Stomach (tissue), 4 donors: Measurements from ENCODE around the gene THSD7A.

ENCODE experiments used
- POLR2A ChIP-seq, 4 donors: fragments of 450-650 bp; IDR thresholded peaks; one replicate each; pipeline ENCODE4 v1.6.1; 2016; ENCODE audit warnings: antibody characterized with exemption in 4 of 4, control low read depth in 2 of 4, mild to moderate bottlenecking in 1 of 4, moderate library complexity in 1 of 4
- POLR2AphosphoS5 ChIP-seq, 3 donors: sonication (generic); formaldehyde crosslinking; IDR thresholded peaks; one replicate each; pipeline ENCODE4 v1.6.1; 2016; ENCODE audit warnings: antibody characterized with exemption in 3 of 3
- TF ChIP-seq, protein P1 (sequence below), 7 experiments: fragments of 450-650 bp in 4 of 7; fragments of 200-600 bp in 3 of 7; sonication (generic) in 3 of 7; IDR thresholded peaks; one replicate each; pipeline ENCODE4 v1.5.1; 2016 to 2019; ENCODE audit warnings: antibody characterized with exemption in 7 of 7, control low read depth in 2 of 7, mild to moderate bottlenecking in 1 of 7

GRCh38 chr7:11466517-11467105 lies 365.4 kb downstream of the THSD7A start:
- no peak for TF ChIP-seq POLR2A (IDR thresholded peaks at IDR 0.05)
- TF ChIP-seq, protein P1, sequence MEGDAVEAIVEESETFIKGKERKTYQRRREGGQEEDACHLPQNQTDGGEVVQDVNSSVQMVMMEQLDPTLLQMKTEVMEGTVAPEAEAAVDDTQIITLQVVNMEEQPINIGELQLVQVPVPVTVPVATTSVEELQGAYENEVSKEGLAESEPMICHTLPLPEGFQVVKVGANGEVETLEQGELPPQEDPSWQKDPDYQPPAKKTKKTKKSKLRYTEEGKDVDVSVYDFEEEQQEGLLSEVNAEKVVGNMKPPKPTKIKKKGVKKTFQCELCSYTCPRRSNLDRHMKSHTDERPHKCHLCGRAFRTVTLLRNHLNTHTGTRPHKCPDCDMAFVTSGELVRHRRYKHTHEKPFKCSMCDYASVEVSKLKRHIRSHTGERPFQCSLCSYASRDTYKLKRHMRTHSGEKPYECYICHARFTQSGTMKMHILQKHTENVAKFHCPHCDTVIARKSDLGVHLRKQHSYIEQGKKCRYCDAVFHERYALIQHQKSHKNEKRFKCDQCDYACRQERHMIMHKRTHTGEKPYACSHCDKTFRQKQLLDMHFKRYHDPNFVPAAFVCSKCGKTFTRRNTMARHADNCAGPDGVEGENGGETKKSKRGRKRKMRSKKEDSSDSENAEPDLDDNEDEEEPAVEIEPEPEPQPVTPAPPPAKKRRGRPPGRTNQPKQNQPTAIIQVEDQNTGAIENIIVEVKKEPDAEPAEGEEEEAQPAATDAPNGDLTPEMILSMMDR (IDR thresholded peaks at IDR 0.05), result no peak
- TF ChIP-seq POLR2AphosphoS5 (IDR thresholded peaks at IDR 0.05), result no peak
